Natural killer cell treated with Interleukin-12 subunit alpha and Interleukin-12 subunit beta and Interleukin-15 and Interleukin-18, amount 100 ng/mL, for 72 hours (primary cell): ENCODE results near the gene SSTR5. TPM values are rescaled to one million over a fixed set of nuclear protein-coding genes. Genes with fewer than 3 reads are reported as not detected.
A peak's percentile ranks its signal among the peaks of the same experiment; 100 is the strongest.
"Not testable (repeated sequence)": the region's sequence is repeated elsewhere in the genome, so short reads cannot be mapped to it uniquely, and the experiment has no call there.

Experiments used
- ATAC-seq, 2 donors: fragments of 150-1000 bp; cut with Tn5 transposase in 1 of 2; sonication (Bioruptor Pico), chemical (Tn5 transposase) in 1 of 2; 2 replicates each; pipeline ENCODE4 v1.10.0; 2021
- DNase-seq: peaks from one replicate; pipeline ENCODE4 v3.0.0; 2022; ENCODE audit warnings: low spot score
- H3K27ac Mint-ChIP-seq, 2 donors: 1 replicate in 1 of 2; 2 replicates in 1 of 2; pipeline ENCODE4 v1.8.0; 2022; ENCODE audit warnings: mixed read lengths in 2 of 2, mild to moderate bottlenecking in 1 of 2, moderate library complexity in 1 of 2
- H3K27me3 Mint-ChIP-seq, 2 donors: 1 replicate in 1 of 2; 2 replicates in 1 of 2; pipeline ENCODE4 v1.8.0; 2022; ENCODE audit warnings: mixed read lengths in 2 of 2
- H3K36me3 Mint-ChIP-seq: one replicate; pipeline ENCODE4 v1.8.0; 2022; ENCODE audit warnings: mixed read lengths
- H3K4me1 Mint-ChIP-seq, 2 donors: 1 replicate in 1 of 2; 2 replicates in 1 of 2; pipeline ENCODE4 v1.8.0; 2022; ENCODE audit warnings: low read depth in 2 of 2, mixed read lengths in 2 of 2, mild to moderate bottlenecking in 1 of 2
- H3K4me3 Mint-ChIP-seq: one replicate; pipeline ENCODE4 v1.8.0; 2022; ENCODE audit warnings: mixed read lengths
- H3K9me3 Mint-ChIP-seq: 2 replicates; pipeline ENCODE4 v1.8.0; 2022; ENCODE audit warnings: mixed read lengths
- total RNA-seq, 2 donors: library from RNA; stranded (reverse); gene quantifications; one replicate each; pipeline ENCODE4 v1.2.3, GENCODE V29; 2022

SSTR5 gene
- total RNA-seq, 2 donors from 2014 or later: not detected

GRCh38 chr16:1079341-1079740 lies 6.8 kb downstream of the SSTR5 start:
- no peak overlapping the region for H3K4me3 Mint-ChIP-seq
- peaks cover 7 to 17% of the 10 kb centered on the region in 2 donors for H3K27me3 Mint-ChIP-seq
- H3K36me3 Mint-ChIP-seq: no peaks in the 10 kb centered on the region
- H3K27ac Mint-ChIP-seq: no peak overlapping the region
- DNase-seq (no peak), ATAC-seq (no peak)
- H3K9me3 Mint-ChIP-seq: no peaks in the 10 kb centered on the region
- no peaks in the 10 kb centered on the region for H3K4me1 Mint-ChIP-seq

DNA sequence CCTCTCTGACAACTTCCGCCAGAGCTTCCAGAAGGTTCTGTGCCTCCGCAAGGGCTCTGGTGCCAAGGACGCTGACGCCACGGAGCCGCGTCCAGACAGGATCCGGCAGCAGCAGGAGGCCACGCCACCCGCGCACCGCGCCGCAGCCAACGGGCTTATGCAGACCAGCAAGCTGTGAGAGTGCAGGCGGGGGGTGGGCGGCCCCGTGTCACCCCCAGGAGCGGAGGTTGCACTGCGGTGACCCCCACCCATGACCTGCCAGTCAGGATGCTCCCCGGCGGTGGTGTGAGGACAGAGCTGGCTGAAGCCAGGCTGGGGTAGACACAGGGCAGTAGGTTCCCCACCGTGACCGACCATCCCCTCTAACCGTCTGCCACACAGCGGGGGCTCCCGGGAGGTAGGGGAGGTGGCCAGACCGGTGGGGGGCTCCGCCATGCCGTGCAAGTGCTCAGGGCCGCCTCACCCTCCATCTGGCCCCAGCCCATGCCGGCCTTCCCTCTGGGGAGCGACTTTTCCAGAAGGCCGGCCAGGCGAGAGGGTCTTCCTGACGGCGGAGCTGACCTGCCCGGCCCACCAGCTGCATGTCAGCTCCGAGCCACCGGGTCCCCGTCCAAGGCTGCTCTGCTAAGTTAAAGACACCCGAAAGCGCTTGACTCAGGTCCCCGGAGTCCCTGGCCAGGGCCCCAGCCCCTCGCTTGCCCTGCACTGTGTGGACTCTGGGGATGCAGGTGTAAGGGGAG lies 7.4 kb downstream of the SSTR5 start:
- DNase-seq (no peak), ATAC-seq (no peak)
- Mint-ChIP-seq H3K27ac (no peak overlapping the region), H3K4me1 (no peaks in the 10 kb centered on the region), H3K36me3 (no peaks in the 10 kb centered on the region), H3K4me3 (no peak overlapping the region), H3K27me3 (peaks cover 7 to 17% of the 10 kb centered on the region in 2 donors), H3K9me3 (no peaks in the 10 kb centered on the region)

GRCh38 chr16:1080801-1081733 lies 8.5 kb downstream of the SSTR5 start:
- no peaks in the 10 kb centered on the region for H3K4me1 Mint-ChIP-seq
- peaks cover 9% of the 10 kb centered on the region for H3K36me3 Mint-ChIP-seq
- no peak overlapping the region for H3K4me3 Mint-ChIP-seq
- H3K9me3 Mint-ChIP-seq: peaks cover 7% of the 10 kb centered on the region
- H3K27ac Mint-ChIP-seq: no peak overlapping the region
- H3K27me3 Mint-ChIP-seq: peaks cover 7 to 20% of the 10 kb centered on the region in 2 donors
- ATAC-seq: peak in 1 of 2 donors; percentile 14
- DNase-seq: no peak

DNA sequence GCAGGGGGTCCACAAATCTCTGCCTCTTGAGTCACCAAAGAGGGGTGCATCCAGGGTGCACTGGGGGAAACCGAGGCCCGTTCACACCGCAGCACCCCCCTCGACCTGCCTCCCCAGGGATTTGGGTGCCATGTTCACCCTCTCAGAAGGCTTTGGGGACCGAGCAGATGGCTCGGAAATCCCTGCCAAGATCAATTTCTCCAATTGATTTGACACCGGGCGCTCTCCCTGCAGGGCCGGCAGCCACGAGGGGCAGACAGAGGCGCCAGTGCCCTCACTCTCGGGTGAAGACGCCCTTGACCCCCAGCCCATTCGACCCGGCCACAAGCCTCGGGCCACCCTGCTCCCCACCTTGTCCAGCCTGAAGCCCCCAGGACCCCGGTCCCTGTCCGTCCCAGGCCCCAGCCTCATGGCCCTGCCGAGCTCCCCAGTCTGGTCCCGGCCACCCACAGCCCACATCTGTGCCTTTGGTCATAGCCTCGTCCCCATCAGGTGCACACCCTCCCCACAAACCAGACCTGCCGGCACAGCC lies 9.3 kb downstream of the SSTR5 start:
- Mint-ChIP-seq H3K4me3 (no peak overlapping the region), H3K4me1 (no peaks in the 10 kb centered on the region), H3K27ac (no peak overlapping the region), H3K27me3 (peaks cover under 1 to 14% of the 10 kb centered on the region in 2 donors), H3K9me3 (peaks cover 7% of the 10 kb centered on the region), H3K36me3 (peaks cover 9% of the 10 kb centered on the region)
- DNase-seq: no peak
- no peak for ATAC-seq

DNA sequence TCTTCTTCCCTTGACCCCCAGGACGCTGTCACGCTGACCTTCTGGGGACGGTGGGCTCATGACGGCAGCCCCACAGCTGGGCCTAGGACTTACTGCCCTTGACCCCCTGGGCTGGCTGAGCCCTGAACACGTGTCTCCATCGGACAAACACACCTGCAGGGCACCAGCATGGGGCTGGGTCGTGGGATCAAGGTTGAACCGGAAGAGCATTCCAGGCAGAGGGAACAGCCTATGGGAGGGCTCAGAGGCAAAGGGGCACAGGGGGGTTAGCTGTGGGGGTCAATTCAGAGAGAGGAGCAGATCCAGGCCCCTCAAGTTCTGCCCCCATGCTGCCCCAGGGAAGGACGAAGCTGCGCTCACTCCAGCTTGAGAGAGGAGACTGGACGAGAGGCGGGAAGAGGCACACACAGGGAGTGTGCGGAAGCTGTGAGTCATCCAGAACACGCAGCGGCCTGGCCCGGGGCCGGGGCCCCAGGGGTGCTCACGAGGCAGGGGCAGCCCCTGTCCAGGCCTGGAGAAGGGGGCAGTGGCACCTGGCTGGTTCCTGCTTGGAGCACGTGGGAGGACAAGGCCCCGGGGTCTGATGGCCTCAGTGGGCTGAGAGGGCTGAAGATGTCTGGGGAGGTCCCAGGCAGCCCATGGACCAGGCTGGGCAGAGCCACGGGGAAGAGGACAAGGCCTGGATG lies 9.9 kb downstream of the SSTR5 start:
- no peaks in the 10 kb centered on the region for H3K4me1 Mint-ChIP-seq
- ATAC-seq: no peak
- H3K36me3 Mint-ChIP-seq: peaks cover 9% of the 10 kb centered on the region
- H3K27me3 Mint-ChIP-seq: peaks cover 0 to 13% of the 10 kb centered on the region in 2 donors
- no peak overlapping the region for H3K27ac Mint-ChIP-seq
- peaks cover 7% of the 10 kb centered on the region for H3K9me3 Mint-ChIP-seq
- DNase-seq: no peak
- H3K4me3 Mint-ChIP-seq: no peak overlapping the region

GRCh38 chr16:1082952-1083675 lies 10.6 kb downstream of the SSTR5 start:
- Mint-ChIP-seq H3K36me3 (peaks cover 9% of the 10 kb centered on the region), H3K27me3 (peaks cover 0 to 13% of the 10 kb centered on the region in 2 donors), H3K27ac (no peak overlapping the region), H3K4me1 (no peaks in the 10 kb centered on the region), H3K4me3 (no peak overlapping the region), H3K9me3 (peaks cover 7% of the 10 kb centered on the region)
- no peak for ATAC-seq
- no peak for DNase-seq

- DNase-seq: no peak
- no peaks in the 10 kb centered on the region for H3K4me1 Mint-ChIP-seq
- H3K27ac Mint-ChIP-seq: no peak overlapping the region
Observed at GRCh38 chr16:1084971-1085370, 12.4 kb downstream of the SSTR5 start.

GRCh38 chr16:1086443-1086842 lies 13.9 kb downstream of the SSTR5 start:
- H3K4me3 Mint-ChIP-seq: not testable (repeated sequence)

More at GRCh38 chr16:1084971-1085370, 12.4 kb downstream of the SSTR5 start:
- Mint-ChIP-seq H3K9me3 (peaks cover 7% of the 10 kb centered on the region), H3K4me3 (no peak overlapping the region), H3K36me3 (peaks cover 9% of the 10 kb centered on the region), H3K27me3 (peaks cover 0 to 13% of the 10 kb centered on the region in 2 donors)
- ATAC-seq: no peak

GRCh38 chr16:1088295-1089170 lies 16.0 kb downstream of the SSTR5 start:
- ATAC-seq: no peak
- DNase-seq: no peak
- no peak overlapping the region for H3K27ac Mint-ChIP-seq
- H3K9me3 Mint-ChIP-seq: peaks cover 7% of the 10 kb centered on the region
- H3K27me3 Mint-ChIP-seq: peaks cover 0 to 9% of the 10 kb centered on the region in 2 donors
- H3K4me1 Mint-ChIP-seq: no peaks in the 10 kb centered on the region
- H3K4me3 Mint-ChIP-seq: no peak overlapping the region
- peaks cover 9% of the 10 kb centered on the region for H3K36me3 Mint-ChIP-seq

More at GRCh38 chr16:1086443-1086842, 13.9 kb downstream of the SSTR5 start:
- not testable (repeated sequence) for H3K9me3 Mint-ChIP-seq, ATAC-seq, H3K27ac Mint-ChIP-seq, H3K36me3 Mint-ChIP-seq, DNase-seq, H3K4me1 Mint-ChIP-seq
- H3K27me3 Mint-ChIP-seq: peaks cover 0 to 13% of the 10 kb centered on the region in 2 donors

DNA sequence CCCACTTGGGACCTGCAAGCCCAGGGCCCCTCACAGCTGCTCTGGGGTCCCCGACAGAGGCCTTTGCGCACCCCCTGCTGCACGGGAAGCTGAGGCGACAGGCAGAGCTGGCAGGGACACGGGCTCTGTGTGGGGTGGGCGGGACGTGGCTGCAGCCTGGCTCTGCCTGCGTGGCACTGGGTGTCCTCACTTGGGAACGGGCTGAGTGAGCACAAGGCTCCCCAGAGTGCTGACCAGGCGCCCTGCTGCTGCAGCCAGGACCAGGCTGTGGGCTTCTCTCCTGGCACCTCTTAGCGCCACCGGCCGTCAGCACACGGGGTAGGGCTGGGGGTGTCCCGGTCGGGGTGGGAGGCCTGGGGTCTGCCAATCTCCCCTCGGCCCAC lies 16.9 kb downstream of the SSTR5 start:
- peaks cover 7% of the 10 kb centered on the region for H3K9me3 Mint-ChIP-seq
- peaks cover 0 to 3% of the 10 kb centered on the region in 2 donors for H3K27me3 Mint-ChIP-seq
- no peaks in the 10 kb centered on the region for H3K4me1 Mint-ChIP-seq
- ATAC-seq (no peak), DNase-seq (no peak)
- peaks cover 9% of the 10 kb centered on the region for H3K36me3 Mint-ChIP-seq
- no peak overlapping the region for H3K4me3 Mint-ChIP-seq
- no peak overlapping the region for H3K27ac Mint-ChIP-seq

DNA sequence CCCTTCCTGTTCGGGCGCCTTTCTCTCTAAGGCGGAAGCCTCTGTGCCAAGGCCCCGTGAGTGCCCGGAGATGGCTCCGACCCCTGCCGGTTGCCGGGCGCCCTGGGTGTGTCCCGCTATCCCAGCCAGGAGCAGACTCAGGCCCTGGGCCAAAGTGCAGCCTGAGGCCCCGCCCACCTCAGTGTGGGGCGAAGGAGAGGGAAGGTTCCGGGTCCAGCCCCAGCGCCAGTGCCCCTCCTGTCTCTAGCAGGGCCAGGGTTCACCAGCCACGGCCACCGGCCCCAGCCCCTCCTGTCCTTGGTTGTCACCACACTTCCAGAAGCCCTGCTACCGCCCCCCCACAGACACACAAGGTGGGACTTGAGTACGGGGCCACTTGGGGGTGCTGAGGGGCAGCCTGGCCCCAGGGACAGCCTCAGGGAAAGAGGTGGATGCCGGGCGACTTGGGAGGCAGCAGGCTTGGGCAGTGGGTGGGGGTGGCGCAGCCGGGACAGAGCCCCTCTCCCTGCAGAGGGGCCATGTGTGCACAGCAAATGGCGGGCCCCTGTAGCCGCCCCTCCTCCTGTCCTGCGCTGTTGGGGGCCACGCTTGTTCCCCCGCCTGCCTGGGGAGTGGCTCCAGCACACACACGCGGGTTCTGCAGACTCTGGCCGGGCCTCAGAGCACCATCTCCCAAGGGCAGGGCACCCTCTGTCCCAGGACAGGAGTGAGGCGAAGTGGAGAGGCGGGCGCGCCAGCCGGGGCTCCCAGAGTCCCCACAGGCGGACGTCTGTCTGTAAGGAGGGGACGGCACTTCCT lies 17.5 kb downstream of the SSTR5 start:
- peaks cover 6% of the 10 kb centered on the region for H3K9me3 Mint-ChIP-seq
- no peaks in the 10 kb centered on the region for H3K4me1 Mint-ChIP-seq
- no peak overlapping the region for H3K27ac Mint-ChIP-seq
- DNase-seq: no peak
- H3K4me3 Mint-ChIP-seq: no peak overlapping the region
- ATAC-seq: no peak
- H3K27me3 Mint-ChIP-seq: peaks cover 0 to 3% of the 10 kb centered on the region in 2 donors
- peaks cover 8% of the 10 kb centered on the region for H3K36me3 Mint-ChIP-seq
